Activated CD4-positive, alpha-beta T cell treated with anti-CD3 and anti-CD28 coated beads, Interleukin-2, amount 50 U/mL, for 48 hours (primary cell): ENCODE measurements around the gene SLC12A8.

Experiments
- DNase-seq, 2 experiments: peaks; one replicate each; pipeline ENCODE4 v3.0.0-alpha.2; 2020

Gene SLC12A8

GRCh38 chr3:125136515-125136914 lies 76.0 kb downstream of the SLC12A8 start:
- no peak for DNase-seq

GRCh38 chr3:125134952-125135351 lies 77.6 kb downstream of the SLC12A8 start:
- DNase-seq, result no peak

- no peak for DNase-seq
Observed at GRCh38 chr3:125132815-125133214, 79.7 kb downstream of the SLC12A8 start.

- DNase-seq, result no peak
Observed at GRCh38 chr3:125129512-125129997, 83.0 kb downstream of the SLC12A8 start.

- DNase-seq, result no peak
Observed at GRCh38 chr3:125128861-125129501, 83.6 kb downstream of the SLC12A8 start.

- no peak for DNase-seq
Observed at GRCh38 chr3:125126323-125126722, 86.2 kb downstream of the SLC12A8 start.

GRCh38 chr3:125125821-125126245 lies 86.7 kb downstream of the SLC12A8 start:
- no peak for DNase-seq

GRCh38 chr3:125123451-125124305 lies 88.9 kb downstream of the SLC12A8 start:
- no peak for DNase-seq

- peak in 1 of 2 experiments; percentile 34 for DNase-seq
Observed at GRCh38 chr3:125121246-125122010, 91.1 kb downstream of the SLC12A8 start.

- no peak for DNase-seq
Observed at GRCh38 chr3:125120379-125121122, 92.0 kb downstream of the SLC12A8 start.

- DNase-seq, result no peak
Observed at GRCh38 chr3:125119752-125120378, 92.7 kb downstream of the SLC12A8 start.

- DNase-seq, result no peak
Observed at GRCh38 chr3:125118600-125118999, 93.9 kb downstream of the SLC12A8 start.

GRCh38 chr3:125117631-125118191 lies 94.8 kb downstream of the SLC12A8 start:
- no peak for DNase-seq

GRCh38 chr3:125116311-125117080 lies 96.1 kb downstream of the SLC12A8 start:
- no peak for DNase-seq

GRCh38 chr3:125115640-125116039 lies 96.9 kb downstream of the SLC12A8 start:
- no peak for DNase-seq

- no peak for DNase-seq
Observed at GRCh38 chr3:125112981-125113380, 99.6 kb downstream of the SLC12A8 start.

GRCh38 chr3:125110876-125111480 lies 101.6 kb downstream of the SLC12A8 start:
- DNase-seq, result no peak

GRCh38 chr3:125110016-125110875 lies 102.3 kb downstream of the SLC12A8 start:
- no peak for DNase-seq

GRCh38 chr3:125109536-125109925 lies 103.0 kb downstream of the SLC12A8 start:
- no peak for DNase-seq
